DND-41 (cell line): Measurements from ENCODE around the gene TSHZ2.

Experiments used
- ATAC-seq: fragments of 200-7000 bp; cut with Tn5 transposase; 3 replicates; pipeline ENCODE4 v1.9.1; 2021; ENCODE audit warnings: low read depth; ENCODE audit not compliant: insufficient read depth
- DNase-seq: peaks from one replicate; pipeline ENCODE4 v3.0.0-alpha.2; 2020
- H2AFZ ChIP-seq: 2 replicates; pipeline ENCODE4 v1.6.0; 2012; ENCODE audit warnings: low read depth, low read length
- H3K27ac ChIP-seq: 2 replicates; pipeline ENCODE4 v1.5.1; 2012; ENCODE audit warnings: low read length, inconsistent platforms
- H3K27me3 ChIP-seq: fragments of 200-600 bp; sonication (generic); 2 replicates; pipeline ENCODE4 v1.6.0; 2012; ENCODE audit warnings: low read length, mild to moderate bottlenecking, inconsistent platforms; ENCODE audit not compliant: insufficient read depth, poor library complexity
- H3K36me3 ChIP-seq: 2 replicates; pipeline ENCODE4 v1.5.1; 2012; ENCODE audit warnings: low read length, inconsistent platforms; ENCODE audit not compliant: insufficient read depth
- H3K4me1 ChIP-seq: 2 replicates; pipeline ENCODE4 v1.5.1; 2012; ENCODE audit warnings: mild to moderate bottlenecking, low read length; ENCODE audit not compliant: insufficient read depth
- H3K4me2 ChIP-seq: 2 replicates; pipeline ENCODE4 v1.6.0; 2012; ENCODE audit warnings: mild to moderate bottlenecking, moderate library complexity, low read length, inconsistent platforms; ENCODE audit not compliant: insufficient read depth
- H3K4me3 ChIP-seq, 2 experiments: fragments of 200-600 bp in 1 of 2; shearing (Covaris generic) in 1 of 2; 2 replicates each; pipeline ENCODE4 v1.5.1; 2012 to 2016; ENCODE audit warnings: inconsistent platforms in 2 of 2, low read length in 2 of 2, mild to moderate bottlenecking in 2 of 2, low read depth in 1 of 2, moderate library complexity in 1 of 2
- H3K79me2 ChIP-seq: 2 replicates; pipeline ENCODE4 v1.6.0; 2012; ENCODE audit warnings: low read length, inconsistent platforms; ENCODE audit not compliant: insufficient read depth
- H3K9ac ChIP-seq: 2 replicates; pipeline ENCODE4 v1.6.0; 2012; ENCODE audit warnings: low read depth, mild to moderate bottlenecking, inconsistent platforms, low read length, moderate library complexity
- H3K9me3 ChIP-seq: 2 replicates; pipeline ENCODE4 v1.5.1; 2012; ENCODE audit warnings: low read length, moderate library complexity, mild to moderate bottlenecking, inconsistent platforms; ENCODE audit not compliant: insufficient read depth, severe bottlenecking
- H4K20me1 ChIP-seq: 2 replicates; pipeline ENCODE4 v1.6.0; 2012; ENCODE audit warnings: low read length; ENCODE audit not compliant: insufficient read depth
- CTCF ChIP-seq: IDR thresholded peaks from 2 replicates; pipeline ENCODE4 v1.5.1; 2012; ENCODE audit warnings: borderline replicate concordance, low read length, moderate library complexity, mild to moderate bottlenecking; ENCODE audit not compliant: poor library complexity, severe bottlenecking; ENCODE audit errors: extremely low read depth
- EZH2 ChIP-seq: IDR thresholded peaks from 3 replicates; pipeline ENCODE4 v1.6.1; 2012; ENCODE audit warnings: borderline replicate concordance, low read depth, mild to moderate bottlenecking, moderate library complexity, low read length, inconsistent platforms; ENCODE audit not compliant: severe bottlenecking

TSHZ2 gene

GRCh38 chr20:53385941-53386767, 414.0 kb downstream of the TSHZ2 start:
- DNase-seq: no peak
- TF ChIP-seq CTCF: no peak
- no peak for TF ChIP-seq EZH2
- no peaks in the 10 kb centered on the region for H3K36me3 ChIP-seq
- no peak overlapping the region for H2AFZ ChIP-seq
- no peak overlapping the region for H3K27ac ChIP-seq
- H3K79me2 ChIP-seq: no peaks in the 10 kb centered on the region
- ATAC-seq: no peak
- no peaks in the 10 kb centered on the region; the same call in 1 of the 2 replicates for H4K20me1 ChIP-seq
- no peak overlapping the region for H3K4me2 ChIP-seq
- no peaks in the 10 kb centered on the region for H3K4me1 ChIP-seq
- H3K9me3 ChIP-seq: no peaks in the 10 kb centered on the region
- H3K27me3 ChIP-seq: peaks cover 33% of the 10 kb centered on the region
- H3K4me3 ChIP-seq: no peak overlapping the region
- H3K9ac ChIP-seq: no peak overlapping the region

- Histone ChIP-seq H3K27me3 (peaks cover 17% of the 10 kb centered on the region), H3K4me3 (no peak overlapping the region)
- ATAC-seq: peak; percentile 72
Measured at GRCh38 chr20:53387983-53388675, 416.0 kb downstream of the TSHZ2 start.

GRCh38 chr20:53389516-53390300, 417.6 kb downstream of the TSHZ2 start:
- H3K4me2 ChIP-seq: no peak overlapping the region
- no peaks in the 10 kb centered on the region for H3K4me1 ChIP-seq
- DNase-seq (no peak), ATAC-seq (no peak)
- no peak overlapping the region for H3K4me3 ChIP-seq
- H3K9ac ChIP-seq: no peak overlapping the region
- H3K27ac ChIP-seq: no peak overlapping the region
- H3K36me3 ChIP-seq: no peaks in the 10 kb centered on the region
- H3K27me3 ChIP-seq: peaks cover 16% of the 10 kb centered on the region
- TF ChIP-seq EZH2 (no peak), CTCF (no peak)
- H3K9me3 ChIP-seq: no peaks in the 10 kb centered on the region
- no peaks in the 10 kb centered on the region; the same call in 1 of the 2 replicates for H4K20me1 ChIP-seq
- H3K79me2 ChIP-seq: no peaks in the 10 kb centered on the region
- no peak overlapping the region for H2AFZ ChIP-seq

More at GRCh38 chr20:53387983-53388675, 416.0 kb downstream of the TSHZ2 start:
- H3K4me1 ChIP-seq: no peaks in the 10 kb centered on the region
- no peak overlapping the region for H2AFZ ChIP-seq
- no peak overlapping the region for H3K9ac ChIP-seq
- H3K36me3 ChIP-seq: no peaks in the 10 kb centered on the region
- peak; percentile 17 for DNase-seq
- no peaks in the 10 kb centered on the region; the same call in 1 of the 2 replicates for H4K20me1 ChIP-seq
- no peaks in the 10 kb centered on the region for H3K9me3 ChIP-seq
- no peak overlapping the region for H3K4me2 ChIP-seq
- no peak for TF ChIP-seq CTCF
- no peak for TF ChIP-seq EZH2
- no peaks in the 10 kb centered on the region for H3K79me2 ChIP-seq
- no peak overlapping the region for H3K27ac ChIP-seq
